ENCODE results near the gene RPRD2.

DNA sequence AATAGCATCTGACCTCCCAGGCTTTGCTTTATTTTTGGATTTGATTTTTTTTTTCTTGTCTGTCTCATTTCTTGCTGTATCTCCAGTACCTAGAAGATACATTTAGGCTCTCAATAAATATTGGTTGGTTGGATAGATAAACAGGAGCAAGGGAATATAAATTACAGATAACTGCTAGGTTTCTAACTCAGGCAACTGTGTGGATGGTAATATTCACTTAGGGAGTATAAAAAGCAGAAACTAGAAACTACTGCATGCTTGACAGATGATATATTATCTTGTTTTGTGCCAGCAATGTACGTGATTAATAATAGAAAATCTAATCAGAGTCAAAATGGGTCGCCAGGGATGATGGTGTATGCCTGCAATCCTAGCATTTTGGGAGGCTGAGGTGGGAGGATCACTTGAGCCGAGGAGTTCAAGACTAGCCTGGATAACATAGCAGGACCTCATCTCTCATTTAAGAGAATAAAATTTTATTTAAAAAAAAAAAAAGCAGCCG lies 92.2 kb downstream of the RPRD2 start:
- no peak for TF ChIP-seq EZH2 (IDR thresholded peaks at IDR 0.05; ENCODE audit: low read depth, unreplicated experiment)
- TF ChIP-seq POLR2AphosphoS5 (IDR thresholded peaks at IDR 0.05; ENCODE audit: low read depth), result no peak
- TF ChIP-seq, protein P1, sequence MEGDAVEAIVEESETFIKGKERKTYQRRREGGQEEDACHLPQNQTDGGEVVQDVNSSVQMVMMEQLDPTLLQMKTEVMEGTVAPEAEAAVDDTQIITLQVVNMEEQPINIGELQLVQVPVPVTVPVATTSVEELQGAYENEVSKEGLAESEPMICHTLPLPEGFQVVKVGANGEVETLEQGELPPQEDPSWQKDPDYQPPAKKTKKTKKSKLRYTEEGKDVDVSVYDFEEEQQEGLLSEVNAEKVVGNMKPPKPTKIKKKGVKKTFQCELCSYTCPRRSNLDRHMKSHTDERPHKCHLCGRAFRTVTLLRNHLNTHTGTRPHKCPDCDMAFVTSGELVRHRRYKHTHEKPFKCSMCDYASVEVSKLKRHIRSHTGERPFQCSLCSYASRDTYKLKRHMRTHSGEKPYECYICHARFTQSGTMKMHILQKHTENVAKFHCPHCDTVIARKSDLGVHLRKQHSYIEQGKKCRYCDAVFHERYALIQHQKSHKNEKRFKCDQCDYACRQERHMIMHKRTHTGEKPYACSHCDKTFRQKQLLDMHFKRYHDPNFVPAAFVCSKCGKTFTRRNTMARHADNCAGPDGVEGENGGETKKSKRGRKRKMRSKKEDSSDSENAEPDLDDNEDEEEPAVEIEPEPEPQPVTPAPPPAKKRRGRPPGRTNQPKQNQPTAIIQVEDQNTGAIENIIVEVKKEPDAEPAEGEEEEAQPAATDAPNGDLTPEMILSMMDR (conservative IDR thresholded peaks at IDR 0.05; ENCODE audit: low read depth in 2 of 2), result no peak
- TF ChIP-seq JUNB (IDR thresholded peaks at IDR 0.05; ENCODE audit: unreplicated experiment), result no peak
- TF ChIP-seq, protein P2, sequence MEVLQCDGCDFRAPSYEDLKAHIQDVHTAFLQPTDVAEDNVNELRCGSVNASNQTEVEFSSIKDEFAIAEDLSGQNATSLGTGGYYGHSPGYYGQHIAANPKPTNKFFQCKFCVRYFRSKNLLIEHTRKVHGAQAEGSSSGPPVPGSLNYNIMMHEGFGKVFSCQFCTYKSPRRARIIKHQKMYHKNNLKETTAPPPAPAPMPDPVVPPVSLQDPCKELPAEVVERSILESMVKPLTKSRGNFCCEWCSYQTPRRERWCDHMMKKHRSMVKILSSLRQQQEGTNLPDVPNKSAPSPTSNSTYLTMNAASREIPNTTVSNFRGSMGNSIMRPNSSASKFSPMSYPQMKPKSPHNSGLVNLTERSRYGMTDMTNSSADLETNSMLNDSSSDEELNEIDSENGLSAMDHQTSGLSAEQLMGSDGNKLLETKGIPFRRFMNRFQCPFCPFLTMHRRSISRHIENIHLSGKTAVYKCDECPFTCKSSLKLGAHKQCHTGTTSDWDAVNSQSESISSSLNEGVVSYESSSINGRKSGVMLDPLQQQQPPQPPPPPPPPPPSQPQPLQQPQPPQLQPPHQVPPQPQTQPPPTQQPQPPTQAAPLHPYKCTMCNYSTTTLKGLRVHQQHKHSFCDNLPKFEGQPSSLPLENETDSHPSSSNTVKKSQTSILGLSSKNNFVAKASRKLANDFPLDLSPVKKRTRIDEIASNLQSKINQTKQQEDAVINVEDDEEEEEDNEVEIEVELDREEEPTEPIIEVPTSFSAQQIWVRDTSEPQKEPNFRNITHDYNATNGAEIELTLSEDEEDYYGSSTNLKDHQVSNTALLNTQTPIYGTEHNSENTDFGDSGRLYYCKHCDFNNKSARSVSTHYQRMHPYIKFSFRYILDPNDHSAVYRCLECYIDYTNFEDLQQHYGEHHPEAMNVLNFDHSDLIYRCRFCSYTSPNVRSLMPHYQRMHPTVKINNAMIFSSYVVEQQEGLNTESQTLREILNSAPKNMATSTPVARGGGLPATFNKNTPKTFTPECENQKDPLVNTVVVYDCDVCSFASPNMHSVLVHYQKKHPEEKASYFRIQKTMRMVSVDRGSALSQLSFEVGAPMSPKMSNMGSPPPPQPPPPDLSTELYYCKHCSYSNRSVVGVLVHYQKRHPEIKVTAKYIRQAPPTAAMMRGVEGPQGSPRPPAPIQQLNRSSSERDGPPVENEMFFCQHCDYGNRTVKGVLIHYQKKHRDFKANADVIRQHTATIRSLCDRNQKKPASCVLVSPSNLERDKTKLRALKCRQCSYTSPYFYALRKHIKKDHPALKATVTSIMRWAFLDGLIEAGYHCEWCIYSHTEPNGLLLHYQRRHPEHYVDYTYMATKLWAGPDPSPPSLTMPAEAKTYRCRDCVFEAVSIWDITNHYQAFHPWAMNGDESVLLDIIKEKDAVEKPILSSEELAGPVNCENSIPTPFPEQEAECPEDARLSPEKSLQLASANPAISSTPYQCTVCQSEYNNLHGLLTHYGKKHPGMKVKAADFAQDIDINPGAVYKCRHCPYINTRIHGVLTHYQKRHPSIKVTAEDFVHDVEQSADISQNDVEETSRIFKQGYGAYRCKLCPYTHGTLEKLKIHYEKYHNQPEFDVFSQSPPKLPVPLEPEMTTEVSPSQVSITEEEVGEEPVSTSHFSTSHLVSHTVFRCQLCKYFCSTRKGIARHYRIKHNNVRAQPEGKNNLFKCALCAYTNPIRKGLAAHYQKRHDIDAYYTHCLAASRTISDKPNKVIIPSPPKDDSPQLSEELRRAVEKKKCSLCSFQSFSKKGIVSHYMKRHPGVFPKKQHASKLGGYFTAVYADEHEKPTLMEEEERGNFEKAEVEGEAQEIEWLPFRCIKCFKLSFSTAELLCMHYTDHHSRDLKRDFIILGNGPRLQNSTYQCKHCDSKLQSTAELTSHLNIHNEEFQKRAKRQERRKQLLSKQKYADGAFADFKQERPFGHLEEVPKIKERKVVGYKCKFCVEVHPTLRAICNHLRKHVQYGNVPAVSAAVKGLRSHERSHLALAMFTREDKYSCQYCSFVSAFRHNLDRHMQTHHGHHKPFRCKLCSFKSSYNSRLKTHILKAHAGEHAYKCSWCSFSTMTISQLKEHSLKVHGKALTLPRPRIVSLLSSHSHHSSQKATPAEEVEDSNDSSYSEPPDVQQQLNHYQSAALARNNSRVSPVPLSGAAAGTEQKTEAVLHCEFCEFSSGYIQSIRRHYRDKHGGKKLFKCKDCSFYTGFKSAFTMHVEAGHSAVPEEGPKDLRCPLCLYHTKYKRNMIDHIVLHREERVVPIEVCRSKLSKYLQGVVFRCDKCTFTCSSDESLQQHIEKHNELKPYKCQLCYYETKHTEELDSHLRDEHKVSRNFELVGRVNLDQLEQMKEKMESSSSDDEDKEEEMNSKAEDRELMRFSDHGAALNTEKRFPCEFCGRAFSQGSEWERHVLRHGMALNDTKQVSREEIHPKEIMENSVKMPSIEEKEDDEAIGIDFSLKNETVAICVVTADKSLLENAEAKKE (CRISPR knock-in tag; IDR thresholded peaks at IDR 0.05), result no peak
- TF ChIP-seq, protein P3, sequence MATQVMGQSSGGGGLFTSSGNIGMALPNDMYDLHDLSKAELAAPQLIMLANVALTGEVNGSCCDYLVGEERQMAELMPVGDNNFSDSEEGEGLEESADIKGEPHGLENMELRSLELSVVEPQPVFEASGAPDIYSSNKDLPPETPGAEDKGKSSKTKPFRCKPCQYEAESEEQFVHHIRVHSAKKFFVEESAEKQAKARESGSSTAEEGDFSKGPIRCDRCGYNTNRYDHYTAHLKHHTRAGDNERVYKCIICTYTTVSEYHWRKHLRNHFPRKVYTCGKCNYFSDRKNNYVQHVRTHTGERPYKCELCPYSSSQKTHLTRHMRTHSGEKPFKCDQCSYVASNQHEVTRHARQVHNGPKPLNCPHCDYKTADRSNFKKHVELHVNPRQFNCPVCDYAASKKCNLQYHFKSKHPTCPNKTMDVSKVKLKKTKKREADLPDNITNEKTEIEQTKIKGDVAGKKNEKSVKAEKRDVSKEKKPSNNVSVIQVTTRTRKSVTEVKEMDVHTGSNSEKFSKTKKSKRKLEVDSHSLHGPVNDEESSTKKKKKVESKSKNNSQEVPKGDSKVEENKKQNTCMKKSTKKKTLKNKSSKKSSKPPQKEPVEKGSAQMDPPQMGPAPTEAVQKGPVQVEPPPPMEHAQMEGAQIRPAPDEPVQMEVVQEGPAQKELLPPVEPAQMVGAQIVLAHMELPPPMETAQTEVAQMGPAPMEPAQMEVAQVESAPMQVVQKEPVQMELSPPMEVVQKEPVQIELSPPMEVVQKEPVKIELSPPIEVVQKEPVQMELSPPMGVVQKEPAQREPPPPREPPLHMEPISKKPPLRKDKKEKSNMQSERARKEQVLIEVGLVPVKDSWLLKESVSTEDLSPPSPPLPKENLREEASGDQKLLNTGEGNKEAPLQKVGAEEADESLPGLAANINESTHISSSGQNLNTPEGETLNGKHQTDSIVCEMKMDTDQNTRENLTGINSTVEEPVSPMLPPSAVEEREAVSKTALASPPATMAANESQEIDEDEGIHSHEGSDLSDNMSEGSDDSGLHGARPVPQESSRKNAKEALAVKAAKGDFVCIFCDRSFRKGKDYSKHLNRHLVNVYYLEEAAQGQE (IDR thresholded peaks at IDR 0.05; ENCODE audit: unreplicated experiment), result no peak
- TF ChIP-seq EZH2phosphoT487 (IDR thresholded peaks at IDR 0.05; ENCODE audit: unreplicated experiment), result no peak
- TF ChIP-seq CREB1 (CRISPR knock-in tag; IDR thresholded peaks at IDR 0.05; ENCODE audit: low read depth), result no peak
- TF ChIP-seq, protein P4, sequence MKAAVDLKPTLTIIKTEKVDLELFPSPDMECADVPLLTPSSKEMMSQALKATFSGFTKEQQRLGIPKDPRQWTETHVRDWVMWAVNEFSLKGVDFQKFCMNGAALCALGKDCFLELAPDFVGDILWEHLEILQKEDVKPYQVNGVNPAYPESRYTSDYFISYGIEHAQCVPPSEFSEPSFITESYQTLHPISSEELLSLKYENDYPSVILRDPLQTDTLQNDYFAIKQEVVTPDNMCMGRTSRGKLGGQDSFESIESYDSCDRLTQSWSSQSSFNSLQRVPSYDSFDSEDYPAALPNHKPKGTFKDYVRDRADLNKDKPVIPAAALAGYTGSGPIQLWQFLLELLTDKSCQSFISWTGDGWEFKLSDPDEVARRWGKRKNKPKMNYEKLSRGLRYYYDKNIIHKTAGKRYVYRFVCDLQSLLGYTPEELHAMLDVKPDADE (IDR thresholded peaks at IDR 0.05), result no peak
- TF ChIP-seq STAT1 (IDR thresholded peaks at IDR 0.05; ENCODE audit: unreplicated experiment), result no peak
